SK-MEL-5 (cell line): Measurements from ENCODE around the gene HRCT1. TPM values are rescaled to one million over a fixed set of nuclear protein-coding genes. Genes with fewer than 3 reads are reported as not detected.
"Not testable (repeated sequence)": the region's sequence is repeated elsewhere in the genome, so short reads cannot be mapped to it uniquely, and the experiment has no call there.

Experiments used
- DNase-seq: peaks from one replicate; pipeline ENCODE4 v3.0.0-alpha.2; 2016; ENCODE audit warnings: low read depth, low spot score
- in situ Hi-C: cut with HindIII; loops from 2 replicates; pipeline ENCODE4 v1.10.0; 2016; ENCODE audit warnings: low sequenced_read_pairs, high pct_unique_total_duplicates, low pct_unique_long_range_greater_than_20kb
- total RNA-seq: library from RNA; depleted of rRNA; stranded (reverse); fragments of >200 nt; shearing (Covaris generic); gene quantifications from 2 replicates; pipeline ENCODE4 v1.2.3, GENCODE V29; 2014

The HRCT1 gene
- total RNA-seq, 1 experiment from 2014 or later: not detected

DNA sequence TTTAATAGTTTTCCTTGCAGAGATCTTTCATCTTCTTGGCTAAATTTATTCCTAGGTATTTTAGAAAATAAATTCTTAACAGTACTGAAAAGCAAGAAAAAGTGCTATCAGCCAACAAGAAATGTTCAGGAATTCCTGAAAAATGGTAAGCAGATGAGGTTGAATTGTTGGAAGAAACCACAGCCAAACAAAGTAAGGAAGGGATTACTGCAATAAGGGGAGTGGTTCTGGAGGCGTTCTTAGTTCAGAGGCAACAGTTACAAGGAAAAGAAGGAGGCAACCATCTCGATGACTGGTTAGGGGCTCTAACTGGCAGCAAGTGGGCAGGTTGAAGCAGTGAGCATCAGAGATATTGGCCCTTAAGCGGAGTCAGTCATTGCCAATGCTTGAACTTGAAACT is 23.0 kb upstream of the HRCT1 start:
- DNase-seq: no peak
- in situ Hi-C loops: no loop called here

- DNase-seq, in situ Hi-C loops: not testable (repeated sequence)
Observed at GRCh38 chr9:35884908-35885307, 21.1 kb upstream of the HRCT1 start.

GRCh38 chr9:35891646-35892045 is 14.4 kb upstream of the HRCT1 start:
- in situ Hi-C loops: no loop called here
- no peak for DNase-seq

GRCh38 chr9:35892051-35892450 is 14.0 kb upstream of the HRCT1 start:
- in situ Hi-C loops: no loop called here
- no peak for DNase-seq

DNA sequence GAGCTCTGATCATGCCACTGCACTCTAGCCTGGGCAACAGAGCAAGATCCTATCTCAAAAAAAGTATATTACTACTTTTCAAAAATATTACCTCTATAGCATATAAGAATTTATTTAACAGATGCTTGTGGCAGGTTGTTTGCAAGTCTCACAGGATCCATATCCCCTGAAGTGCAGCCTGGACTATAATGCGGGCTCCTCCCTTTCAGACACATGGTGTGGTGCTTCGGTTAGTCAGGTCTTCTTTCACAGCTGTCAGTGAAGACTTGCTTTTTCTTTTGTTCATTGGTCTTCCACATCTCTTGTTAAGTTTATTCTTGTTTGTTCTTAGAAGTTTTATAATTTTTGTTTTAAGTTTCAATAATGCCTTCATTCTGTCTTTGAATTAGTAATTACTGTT is 9.4 kb upstream of the HRCT1 start:
- no peak for DNase-seq
- in situ Hi-C loops: no loop called here

DNA sequence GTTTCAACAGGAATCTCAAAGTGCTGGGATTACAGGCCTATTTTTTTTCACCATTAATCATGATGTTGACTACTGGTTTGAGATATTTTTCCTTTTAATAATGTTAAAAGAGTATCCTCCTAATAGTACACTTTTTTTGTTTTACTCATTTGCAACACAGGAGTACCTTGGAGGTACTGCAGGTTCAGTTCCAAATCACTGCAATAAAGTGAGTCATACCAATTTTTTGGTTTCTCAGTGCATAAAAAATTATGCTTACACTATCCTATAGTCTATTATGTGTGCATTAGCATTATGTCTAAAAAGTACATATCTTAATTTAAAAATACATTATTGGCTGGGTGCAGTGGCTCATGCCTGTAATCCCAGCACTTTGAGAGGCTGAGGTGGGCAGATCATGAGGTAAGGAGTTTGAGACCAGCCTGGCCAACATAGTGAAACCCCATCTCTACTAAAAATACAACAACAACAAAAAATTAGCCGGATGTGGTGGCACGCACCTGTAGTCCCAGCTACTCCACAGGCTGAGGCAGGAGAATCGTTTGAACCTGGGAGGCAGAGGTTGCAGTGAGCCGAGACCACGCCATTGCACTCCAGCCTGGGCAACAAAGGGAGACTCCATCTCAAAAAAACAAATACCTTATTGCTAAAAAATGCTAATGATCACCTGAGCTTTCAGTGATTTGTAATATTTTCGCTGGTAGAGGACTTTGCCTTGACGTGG is 8.5 kb upstream of the HRCT1 start:
- not testable (repeated sequence) for DNase-seq

DNA sequence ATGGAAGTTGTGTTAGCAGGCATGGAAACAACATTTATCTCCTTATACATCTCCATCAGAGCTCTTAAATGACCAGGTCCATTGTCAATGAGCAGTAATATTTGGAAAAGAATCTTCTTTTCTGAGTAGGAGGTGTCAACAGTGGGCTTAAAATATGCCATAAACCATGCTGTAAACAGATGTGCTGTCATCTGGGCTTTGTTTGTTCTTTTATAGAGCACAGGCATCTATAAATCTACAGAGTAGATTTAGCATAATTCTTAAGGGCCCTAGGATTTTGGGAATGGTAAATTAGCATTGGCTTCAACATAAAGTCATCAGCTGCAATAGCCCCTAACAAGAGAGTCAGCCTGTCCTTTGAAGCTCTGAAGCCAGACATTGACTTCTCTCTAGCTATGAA is 7.7 kb upstream of the HRCT1 start:
- in situ Hi-C loops: no loop called here

More for the DNA sequence above, 8.5 kb upstream of the HRCT1 start:
- in situ Hi-C loops: not testable (repeated sequence)

DNA sequence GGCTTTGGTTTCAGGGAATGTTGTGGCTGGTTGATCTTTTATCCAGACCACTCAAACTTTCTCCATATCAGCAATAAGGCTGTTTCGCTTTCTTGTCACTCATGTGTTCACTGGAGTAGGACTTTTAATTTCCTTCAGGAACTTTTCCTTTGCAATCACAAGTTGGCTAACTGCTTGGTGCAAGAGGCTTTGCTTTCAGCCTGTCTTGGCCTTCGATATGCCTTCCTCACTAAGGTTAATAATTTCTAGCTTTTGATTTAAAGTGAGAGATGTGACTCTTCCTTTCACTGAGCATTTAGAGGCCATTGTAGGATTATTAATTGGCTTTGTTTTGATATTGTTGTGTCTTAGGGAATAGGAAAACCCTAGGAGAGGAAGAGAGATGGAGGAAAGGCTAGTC is 7.0 kb upstream of the HRCT1 start:
- in situ Hi-C loops: no loop called here
- no peak for DNase-seq

More for the DNA sequence above, 7.7 kb upstream of the HRCT1 start:
- DNase-seq: no peak

- in situ Hi-C loops: no loop called here
- peak; percentile 63 for DNase-seq
Observed at GRCh38 chr9:35903049-35903448, 3.0 kb upstream of the HRCT1 start.

- in situ Hi-C loops: no loop called here
Observed at GRCh38 chr9:35904338-35904737, 1.7 kb upstream of the HRCT1 start.

GRCh38 chr9:35905051-35905781 is 786 bp upstream of the HRCT1 start:
- in situ Hi-C loops: no loop called here
- no peak for DNase-seq

More at GRCh38 chr9:35904338-35904737, 1.7 kb upstream of the HRCT1 start:
- DNase-seq: no peak

- in situ Hi-C loops: no loop called here
- DNase-seq: no peak
Observed at GRCh38 chr9:35906923-35907699, 1.1 kb downstream of the HRCT1 start.

- DNase-seq: no peak
- in situ Hi-C loops: no loop called here
Observed at GRCh38 chr9:35907711-35908503, 1.9 kb downstream of the HRCT1 start.

DNA sequence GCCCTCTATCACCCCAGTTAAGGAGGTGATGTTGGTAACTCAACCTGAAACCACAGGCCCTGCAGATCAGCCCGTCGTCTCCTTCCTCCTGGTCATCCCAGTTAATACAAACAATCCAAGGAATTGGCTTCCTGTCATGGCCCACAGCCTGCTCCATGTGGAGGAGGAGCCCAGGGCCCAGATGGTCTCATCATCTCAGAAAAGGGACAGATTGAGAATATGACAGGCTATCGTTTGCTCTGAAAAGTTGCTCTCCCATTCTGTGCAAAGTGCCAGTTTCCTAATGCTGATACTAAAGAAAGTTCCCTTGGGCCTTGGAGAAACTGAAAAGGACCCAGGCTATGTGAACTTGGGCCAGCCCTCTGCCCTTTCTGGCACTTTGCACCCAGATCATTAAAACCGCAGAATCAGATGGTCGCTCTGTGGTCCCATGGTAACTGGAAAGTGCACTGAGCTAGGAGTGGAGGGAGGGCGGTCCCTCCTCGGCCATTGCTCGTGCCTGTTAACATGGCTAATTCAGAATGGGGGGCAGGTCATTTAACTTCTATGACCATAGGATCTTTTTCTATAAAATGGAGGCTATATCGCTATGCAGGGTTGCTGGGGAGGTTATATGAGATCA is 2.6 kb downstream of the HRCT1 start:
- no peak for DNase-seq
- in situ Hi-C loops: no loop called here

DNA sequence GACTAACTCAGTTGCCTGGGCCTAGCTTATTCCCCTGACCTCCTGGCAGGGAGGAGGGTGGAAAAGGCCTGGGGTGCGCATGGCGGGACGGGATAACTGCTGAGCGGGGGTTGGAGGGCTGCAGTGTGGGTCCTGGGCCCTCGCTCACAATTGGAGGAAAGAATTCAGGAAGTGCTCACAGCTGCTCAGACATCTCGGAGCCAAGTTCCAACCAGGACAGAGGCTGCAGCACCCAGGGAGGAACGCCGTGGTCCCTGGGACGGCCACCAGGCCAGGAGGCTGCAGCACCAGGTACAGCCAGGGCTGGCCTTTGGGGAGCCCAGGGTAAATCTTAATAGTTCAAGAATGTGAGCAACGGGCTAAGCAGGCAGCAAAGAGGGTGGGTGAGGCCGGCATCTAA is 3.3 kb downstream of the HRCT1 start, which contains the start of gene SPAAR:
Gene SPAAR, plus strand, starts transcription at position 217 of the 400 bp plus-strand sequence. CDS start 974 bp downstream, outside the sequence.
- in situ Hi-C loops: no loop called here
- DNase-seq: no peak

DNA sequence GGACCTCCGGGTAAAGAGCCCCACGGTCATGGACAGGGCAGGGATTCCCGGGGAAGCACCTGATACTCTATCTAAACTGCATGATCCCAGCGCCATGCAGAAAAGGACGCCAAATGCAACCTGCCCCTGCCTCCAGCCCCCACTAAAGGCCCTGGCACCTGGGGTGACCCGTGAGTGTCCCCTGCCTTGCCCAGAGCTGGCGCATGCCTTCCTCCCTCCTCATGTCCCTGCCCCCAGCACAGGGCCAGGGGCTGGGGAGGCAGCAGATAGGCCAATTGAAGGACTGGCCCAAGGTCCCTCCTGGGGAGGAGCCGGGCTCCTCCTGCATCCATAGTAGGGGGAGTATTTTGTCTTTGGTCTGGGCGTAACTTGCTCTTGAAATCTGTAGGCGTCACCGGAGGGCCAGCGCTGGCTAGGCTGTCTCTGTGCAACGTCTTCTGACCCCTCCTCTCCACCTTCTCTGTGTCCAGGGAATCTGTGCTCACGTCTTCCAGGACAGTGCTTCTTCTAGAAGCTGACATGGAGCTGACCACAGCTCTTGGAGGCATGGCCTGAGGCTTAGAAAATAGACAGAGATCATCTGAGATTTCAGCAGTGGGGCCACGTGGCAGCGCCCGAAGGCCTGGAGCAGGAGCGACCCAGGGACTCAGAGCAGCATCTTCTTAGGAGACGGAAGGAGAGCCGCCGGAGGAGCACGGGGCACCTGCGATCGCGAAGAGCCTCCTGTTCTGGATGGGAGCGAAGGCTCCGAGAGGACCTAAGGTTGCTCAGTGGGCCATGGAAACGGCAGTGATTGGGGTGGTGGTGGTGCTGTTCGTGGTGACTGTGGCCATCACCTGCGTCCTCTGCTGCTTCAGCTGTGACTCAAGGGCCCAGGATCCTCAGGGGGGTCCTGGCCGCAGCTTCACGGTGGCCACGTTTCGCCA is 3.9 kb downstream of the HRCT1 start:
- in situ Hi-C loops: no loop called here
- no peak for DNase-seq
